ENCODE results near the gene ABLIM1. TPM values are rescaled to one million over a fixed set of nuclear protein-coding genes. Genes with fewer than 3 reads are reported as not detected.

ABLIM1 gene
- total RNA-seq, 2 donors from 2014 or later, result 58.7 to 154 TPM

- Mint-ChIP-seq H3K36me3 (ENCODE audit: low read depth) (no peaks in the 10 kb centered on the region), H3K27me3 (peaks cover 26% of the 10 kb centered on the region), H3K4me1 (peaks cover 7% of the 10 kb centered on the region), H3K9me3 (no peaks in the 10 kb centered on the region), H3K27ac (no peak overlapping the region), H3K4me3 (no peak overlapping the region)
- no peak for ATAC-seq (replicated peaks)
These were observed 273.5 kb downstream of the ABLIM1 start for GRCh38 chr10:114384601-114385000.

- no peak overlapping the region for H3K4me3 Mint-ChIP-seq
- H3K4me1 Mint-ChIP-seq, result peaks cover 7% of the 10 kb centered on the region
- no peak overlapping the region for H3K27ac Mint-ChIP-seq
- no peak for ATAC-seq (replicated peaks)
- no peaks in the 10 kb centered on the region for H3K9me3 Mint-ChIP-seq
- peaks cover 28% of the 10 kb centered on the region for H3K27me3 Mint-ChIP-seq
- H3K36me3 Mint-ChIP-seq (ENCODE audit: low read depth), result no peaks in the 10 kb centered on the region
These were observed 273.9 kb downstream of the ABLIM1 start for GRCh38 chr10:114384181-114384580.

Other genes starting within 250 kb of the ABLIM1 start
- 10 to 100 TPM; 22.8 to 31.2 TPM for gene FHIP2A, start 163.5 kb upstream of the ABLIM1 start, total RNA-seq